ENCODE data around the gene TMEM109. TPM values are rescaled to one million over a fixed set of nuclear protein-coding genes. Genes with fewer than 3 reads are reported as not detected.

TMEM109 gene
- total and polyA plus RNA-seq, 2 of the 13 experiments (the other 11 are each of a cell fraction or from before 2014, with no cell fraction given): 7.7 to 18.0 TPM

DNA sequence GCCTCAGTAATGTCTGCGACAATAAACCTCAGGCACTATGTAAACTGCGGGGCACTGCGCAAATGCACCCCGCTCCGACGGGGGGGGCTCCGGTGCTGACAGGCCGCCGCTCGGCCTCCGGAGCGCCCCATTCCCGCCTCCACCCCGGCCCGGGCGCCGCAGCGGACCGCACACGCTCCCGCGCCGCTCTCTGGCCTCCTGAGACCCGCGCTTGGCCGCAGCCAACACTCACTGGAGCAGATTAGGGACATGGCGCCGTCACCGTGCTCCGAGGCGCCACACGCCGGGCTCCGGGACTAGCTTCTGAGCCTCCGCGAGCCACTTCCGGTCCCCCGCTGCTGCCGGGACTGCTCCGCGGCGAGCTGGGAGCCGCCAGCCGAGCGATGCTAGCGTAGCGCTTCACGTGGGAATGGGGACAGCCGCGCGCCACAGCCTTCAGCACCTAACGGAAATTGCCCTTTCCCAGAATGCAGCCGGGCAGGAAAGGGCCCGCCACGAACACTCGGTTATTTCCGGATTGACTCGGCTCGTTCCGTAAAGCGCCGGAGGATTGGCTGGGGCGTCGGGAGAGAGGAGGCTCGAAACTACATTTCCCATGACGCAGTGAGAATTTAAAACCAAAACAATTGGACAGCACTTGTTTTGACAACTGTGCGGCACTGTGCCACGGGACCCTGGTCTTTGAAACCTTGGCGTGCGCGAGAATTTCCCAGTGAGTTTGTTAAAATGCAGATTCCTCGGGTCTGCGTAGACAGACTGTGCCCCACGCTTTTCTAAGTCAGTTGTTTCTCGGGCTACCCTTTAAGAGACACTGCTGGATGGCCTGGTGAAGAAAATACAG, 7.6 kb upstream of the TMEM109 start, which contains the start of gene PRPF19 (continued):
- TF ChIP-seq, protein P1, sequence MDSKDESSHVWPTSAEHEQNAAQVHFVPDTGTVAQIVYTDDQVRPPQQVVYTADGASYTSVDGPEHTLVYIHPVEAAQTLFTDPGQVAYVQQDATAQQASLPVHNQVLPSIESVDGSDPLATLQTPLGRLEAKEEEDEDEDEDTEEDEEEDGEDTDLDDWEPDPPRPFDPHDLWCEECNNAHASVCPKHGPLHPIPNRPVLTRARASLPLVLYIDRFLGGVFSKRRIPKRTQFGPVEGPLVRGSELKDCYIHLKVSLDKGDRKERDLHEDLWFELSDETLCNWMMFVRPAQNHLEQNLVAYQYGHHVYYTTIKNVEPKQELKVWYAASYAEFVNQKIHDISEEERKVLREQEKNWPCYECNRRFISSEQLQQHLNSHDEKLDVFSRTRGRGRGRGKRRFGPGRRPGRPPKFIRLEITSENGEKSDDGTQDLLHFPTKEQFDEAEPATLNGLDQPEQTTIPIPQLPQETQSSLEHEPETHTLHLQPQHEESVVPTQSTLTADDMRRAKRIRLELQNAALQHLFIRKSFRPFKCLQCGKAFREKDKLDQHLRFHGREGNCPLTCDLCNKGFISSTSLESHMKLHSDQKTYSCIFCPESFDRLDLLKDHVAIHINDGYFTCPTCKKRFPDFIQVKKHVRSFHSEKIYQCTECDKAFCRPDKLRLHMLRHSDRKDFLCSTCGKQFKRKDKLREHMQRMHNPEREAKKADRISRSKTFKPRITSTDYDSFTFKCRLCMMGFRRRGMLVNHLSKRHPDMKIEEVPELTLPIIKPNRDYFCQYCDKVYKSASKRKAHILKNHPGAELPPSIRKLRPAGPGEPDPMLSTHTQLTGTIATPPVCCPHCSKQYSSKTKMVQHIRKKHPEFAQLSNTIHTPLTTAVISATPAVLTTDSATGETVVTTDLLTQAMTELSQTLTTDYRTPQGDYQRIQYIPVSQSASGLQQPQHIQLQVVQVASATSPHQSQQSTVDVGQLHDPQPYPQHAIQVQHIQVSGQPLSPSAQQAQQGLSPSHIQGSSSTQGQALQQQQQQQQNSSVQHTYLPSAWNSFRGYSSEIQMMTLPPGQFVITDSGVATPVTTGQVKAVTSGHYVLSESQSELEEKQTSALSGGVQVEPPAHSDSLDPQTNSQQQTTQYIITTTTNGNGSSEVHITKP (CRISPR knock-in tag; IDR thresholded peaks at IDR 0.05; ENCODE audit: low read depth): 0 out of 2 replicates have a peak, but pooled peaks have one; percentile 16
- TF ChIP-seq ZNF674 (CRISPR knock-in tag; IDR thresholded peaks at IDR 0.05; ENCODE audit: low read depth): peak; percentile 78; the same call in 1 of the 2 replicates
- TF ChIP-seq, protein P2, sequence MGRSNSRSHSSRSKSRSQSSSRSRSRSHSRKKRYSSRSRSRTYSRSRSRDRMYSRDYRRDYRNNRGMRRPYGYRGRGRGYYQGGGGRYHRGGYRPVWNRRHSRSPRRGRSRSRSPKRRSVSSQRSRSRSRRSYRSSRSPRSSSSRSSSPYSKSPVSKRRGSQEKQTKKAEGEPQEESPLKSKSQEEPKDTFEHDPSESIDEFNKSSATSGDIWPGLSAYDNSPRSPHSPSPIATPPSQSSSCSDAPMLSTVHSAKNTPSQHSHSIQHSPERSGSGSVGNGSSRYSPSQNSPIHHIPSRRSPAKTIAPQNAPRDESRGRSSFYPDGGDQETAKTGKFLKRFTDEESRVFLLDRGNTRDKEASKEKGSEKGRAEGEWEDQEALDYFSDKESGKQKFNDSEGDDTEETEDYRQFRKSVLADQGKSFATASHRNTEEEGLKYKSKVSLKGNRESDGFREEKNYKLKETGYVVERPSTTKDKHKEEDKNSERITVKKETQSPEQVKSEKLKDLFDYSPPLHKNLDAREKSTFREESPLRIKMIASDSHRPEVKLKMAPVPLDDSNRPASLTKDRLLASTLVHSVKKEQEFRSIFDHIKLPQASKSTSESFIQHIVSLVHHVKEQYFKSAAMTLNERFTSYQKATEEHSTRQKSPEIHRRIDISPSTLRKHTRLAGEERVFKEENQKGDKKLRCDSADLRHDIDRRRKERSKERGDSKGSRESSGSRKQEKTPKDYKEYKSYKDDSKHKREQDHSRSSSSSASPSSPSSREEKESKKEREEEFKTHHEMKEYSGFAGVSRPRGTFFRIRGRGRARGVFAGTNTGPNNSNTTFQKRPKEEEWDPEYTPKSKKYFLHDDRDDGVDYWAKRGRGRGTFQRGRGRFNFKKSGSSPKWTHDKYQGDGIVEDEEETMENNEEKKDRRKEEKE (IDR thresholded peaks at IDR 0.05): no peak
- TF ChIP-seq TARDBP (CRISPR knock-in tag; IDR thresholded peaks at IDR 0.05): 0 out of 2 replicates have a peak, but pooled peaks have one; percentile 8
- TF ChIP-seq ARNT2 (CRISPR knock-in tag; IDR thresholded peaks at IDR 0.05; ENCODE audit: low read depth): peak; percentile 74; the same call in 1 of the 2 replicates
- peak; percentile 35; the same call in 1 of the 2 replicates for TF ChIP-seq KAT7 (CRISPR knock-in tag; IDR thresholded peaks at IDR 0.05; ENCODE audit: borderline replicate concordance)
- TF ChIP-seq HDAC1 (CRISPR knock-in tag; IDR thresholded peaks at IDR 0.05): peak; percentile 97
- TF ChIP-seq, protein P3, sequence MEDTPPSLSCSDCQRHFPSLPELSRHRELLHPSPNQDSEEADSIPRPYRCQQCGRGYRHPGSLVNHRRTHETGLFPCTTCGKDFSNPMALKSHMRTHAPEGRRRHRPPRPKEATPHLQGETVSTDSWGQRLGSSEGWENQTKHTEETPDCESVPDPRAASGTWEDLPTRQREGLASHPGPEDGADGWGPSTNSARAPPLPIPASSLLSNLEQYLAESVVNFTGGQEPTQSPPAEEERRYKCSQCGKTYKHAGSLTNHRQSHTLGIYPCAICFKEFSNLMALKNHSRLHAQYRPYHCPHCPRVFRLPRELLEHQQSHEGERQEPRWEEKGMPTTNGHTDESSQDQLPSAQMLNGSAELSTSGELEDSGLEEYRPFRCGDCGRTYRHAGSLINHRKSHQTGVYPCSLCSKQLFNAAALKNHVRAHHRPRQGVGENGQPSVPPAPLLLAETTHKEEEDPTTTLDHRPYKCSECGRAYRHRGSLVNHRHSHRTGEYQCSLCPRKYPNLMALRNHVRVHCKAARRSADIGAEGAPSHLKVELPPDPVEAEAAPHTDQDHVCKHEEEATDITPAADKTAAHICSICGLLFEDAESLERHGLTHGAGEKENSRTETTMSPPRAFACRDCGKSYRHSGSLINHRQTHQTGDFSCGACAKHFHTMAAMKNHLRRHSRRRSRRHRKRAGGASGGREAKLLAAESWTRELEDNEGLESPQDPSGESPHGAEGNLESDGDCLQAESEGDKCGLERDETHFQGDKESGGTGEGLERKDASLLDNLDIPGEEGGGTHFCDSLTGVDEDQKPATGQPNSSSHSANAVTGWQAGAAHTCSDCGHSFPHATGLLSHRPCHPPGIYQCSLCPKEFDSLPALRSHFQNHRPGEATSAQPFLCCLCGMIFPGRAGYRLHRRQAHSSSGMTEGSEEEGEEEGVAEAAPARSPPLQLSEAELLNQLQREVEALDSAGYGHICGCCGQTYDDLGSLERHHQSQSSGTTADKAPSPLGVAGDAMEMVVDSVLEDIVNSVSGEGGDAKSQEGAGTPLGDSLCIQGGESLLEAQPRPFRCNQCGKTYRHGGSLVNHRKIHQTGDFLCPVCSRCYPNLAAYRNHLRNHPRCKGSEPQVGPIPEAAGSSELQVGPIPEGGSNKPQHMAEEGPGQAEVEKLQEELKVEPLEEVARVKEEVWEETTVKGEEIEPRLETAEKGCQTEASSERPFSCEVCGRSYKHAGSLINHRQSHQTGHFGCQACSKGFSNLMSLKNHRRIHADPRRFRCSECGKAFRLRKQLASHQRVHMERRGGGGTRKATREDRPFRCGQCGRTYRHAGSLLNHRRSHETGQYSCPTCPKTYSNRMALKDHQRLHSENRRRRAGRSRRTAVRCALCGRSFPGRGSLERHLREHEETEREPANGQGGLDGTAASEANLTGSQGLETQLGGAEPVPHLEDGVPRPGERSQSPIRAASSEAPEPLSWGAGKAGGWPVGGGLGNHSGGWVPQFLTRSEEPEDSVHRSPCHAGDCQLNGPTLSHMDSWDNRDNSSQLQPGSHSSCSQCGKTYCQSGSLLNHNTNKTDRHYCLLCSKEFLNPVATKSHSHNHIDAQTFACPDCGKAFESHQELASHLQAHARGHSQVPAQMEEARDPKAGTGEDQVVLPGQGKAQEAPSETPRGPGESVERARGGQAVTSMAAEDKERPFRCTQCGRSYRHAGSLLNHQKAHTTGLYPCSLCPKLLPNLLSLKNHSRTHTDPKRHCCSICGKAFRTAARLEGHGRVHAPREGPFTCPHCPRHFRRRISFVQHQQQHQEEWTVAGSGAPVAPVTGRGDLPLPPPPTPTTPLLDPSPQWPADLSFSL (CRISPR knock-in tag; IDR thresholded peaks at IDR 0.05): no peak
- peak; percentile 82; the same call in 1 of the 2 replicates for TF ChIP-seq ZNF232 (CRISPR knock-in tag; IDR thresholded peaks at IDR 0.05; ENCODE audit: borderline replicate concordance)
- TF ChIP-seq, protein P4, sequence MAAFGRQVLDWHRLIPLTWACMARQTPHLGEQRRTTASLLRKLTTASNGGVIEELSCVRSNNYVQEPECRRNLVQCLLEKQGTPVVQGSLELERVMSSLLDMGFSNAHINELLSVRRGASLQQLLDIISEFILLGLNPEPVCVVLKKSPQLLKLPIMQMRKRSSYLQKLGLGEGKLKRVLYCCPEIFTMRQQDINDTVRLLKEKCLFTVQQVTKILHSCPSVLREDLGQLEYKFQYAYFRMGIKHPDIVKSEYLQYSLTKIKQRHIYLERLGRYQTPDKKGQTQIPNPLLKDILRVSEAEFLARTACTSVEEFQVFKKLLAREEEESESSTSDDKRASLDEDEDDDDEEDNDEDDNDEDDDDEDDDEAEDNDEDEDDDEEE (CRISPR knock-in tag; IDR thresholded peaks at IDR 0.05): 0 out of 2 replicates have a peak, but pooled peaks have one; percentile 25
- TF ChIP-seq HNF4A (CRISPR knock-in tag; IDR thresholded peaks at IDR 0.05): 0 out of 2 replicates have a peak, but pooled peaks have one; percentile 45
- TF ChIP-seq ZNF607 (CRISPR knock-in tag; IDR thresholded peaks at IDR 0.05; ENCODE audit: borderline replicate concordance): peak; percentile 64; the same call in 1 of the 2 replicates
- TF ChIP-seq BCL6 (CRISPR knock-in tag; IDR thresholded peaks at IDR 0.05): 0 out of 2 replicates have a peak, but pooled peaks have one; percentile 40
